Activated CD8-positive, alpha-beta memory T cell treated with anti-CD3 and anti-CD28 coated beads for 4 hours (primary cell): ENCODE data around the gene TRANK1.

Experiments
- DNase-seq, 2 donors: peaks; one replicate each; pipeline ENCODE4 v3.0.0-alpha.2; 2020; ENCODE audit warnings: low read depth in 2 of 2

The TRANK1 gene

DNA sequence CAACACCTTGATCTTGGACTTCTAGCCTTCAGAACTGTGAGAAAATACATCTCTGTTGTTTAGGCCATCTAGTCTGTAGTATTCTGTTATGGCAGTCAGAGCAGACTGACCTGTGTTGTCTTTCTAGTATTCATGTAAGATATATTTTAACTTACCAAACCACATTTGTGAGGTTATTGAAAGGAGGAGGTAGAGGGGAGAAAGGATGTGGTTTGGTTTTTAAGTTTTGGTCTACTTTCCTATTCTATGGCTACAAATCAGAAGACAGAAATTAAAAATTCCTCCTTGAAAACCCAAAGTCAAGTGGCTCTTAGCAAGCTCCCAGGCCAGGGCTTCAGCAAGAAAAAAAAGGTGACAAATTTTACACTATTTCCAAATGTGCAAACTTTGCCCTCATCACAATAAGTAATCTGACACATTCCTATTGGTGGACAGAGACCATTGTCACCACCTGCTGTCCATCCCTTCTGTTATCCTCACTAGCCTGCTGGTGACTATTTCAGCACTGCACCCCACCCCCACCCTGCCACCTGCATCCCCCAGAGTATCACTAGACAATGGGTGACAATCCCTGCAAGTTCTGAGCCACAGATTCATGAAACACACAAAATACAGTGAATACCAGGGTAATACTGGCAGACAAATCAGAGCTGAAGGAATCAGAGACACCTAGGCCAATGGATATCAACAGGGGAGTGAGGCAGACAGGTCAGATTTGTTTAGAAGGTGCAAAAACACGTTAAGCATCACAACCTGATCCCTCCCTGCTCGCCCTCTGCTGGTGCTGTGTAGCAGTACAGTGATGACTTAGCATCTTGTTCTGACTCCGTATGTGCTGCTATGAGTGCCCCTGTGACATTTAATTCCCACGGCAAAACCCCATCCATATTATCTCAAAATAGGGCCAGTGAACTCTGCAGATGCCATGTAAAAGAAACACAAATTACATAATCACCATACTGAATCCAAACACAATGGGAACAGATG lies 101.5 kb downstream of the TRANK1 start:
- DNase-seq: peak; percentile 8 to 10

GRCh38 chr3:36842275-36842674 lies 102.6 kb downstream of the TRANK1 start:
- no peak for DNase-seq

DNA sequence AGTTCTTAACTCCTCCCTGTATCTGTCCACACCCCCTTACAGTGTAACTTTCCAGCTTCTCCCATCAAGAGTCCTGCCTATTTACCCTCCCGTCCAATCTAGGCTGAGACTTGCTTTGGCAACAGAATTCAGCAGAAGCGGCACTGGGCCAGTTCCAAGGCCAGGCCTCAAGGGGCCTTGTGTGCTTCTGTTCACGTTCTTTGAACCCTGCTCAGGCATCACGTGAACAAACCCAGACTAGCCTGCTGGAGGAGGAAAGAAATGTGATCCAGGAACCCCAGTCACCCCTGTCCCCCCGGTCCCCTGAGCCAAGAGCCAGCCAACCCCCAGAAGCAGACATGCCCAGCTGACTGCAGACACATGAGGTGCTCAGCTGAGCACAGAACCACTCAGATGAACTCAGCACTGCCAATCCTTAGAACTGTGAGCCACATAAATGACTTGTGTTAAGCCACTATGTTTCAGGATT lies 104.4 kb downstream of the TRANK1 start:
- DNase-seq: no peak

GRCh38 chr3:36837089-36837488 lies 107.8 kb downstream of the TRANK1 start:
- no peak for DNase-seq

GRCh38 chr3:36833160-36833814 lies 111.6 kb downstream of the TRANK1 start:
- no peak for DNase-seq

- DNase-seq: no peak
Observed at GRCh38 chr3:36832406-36832805, 112.4 kb downstream of the TRANK1 start.

- DNase-seq: no peak
Observed at GRCh38 chr3:36827133-36827532, 117.7 kb downstream of the TRANK1 start.

DNA sequence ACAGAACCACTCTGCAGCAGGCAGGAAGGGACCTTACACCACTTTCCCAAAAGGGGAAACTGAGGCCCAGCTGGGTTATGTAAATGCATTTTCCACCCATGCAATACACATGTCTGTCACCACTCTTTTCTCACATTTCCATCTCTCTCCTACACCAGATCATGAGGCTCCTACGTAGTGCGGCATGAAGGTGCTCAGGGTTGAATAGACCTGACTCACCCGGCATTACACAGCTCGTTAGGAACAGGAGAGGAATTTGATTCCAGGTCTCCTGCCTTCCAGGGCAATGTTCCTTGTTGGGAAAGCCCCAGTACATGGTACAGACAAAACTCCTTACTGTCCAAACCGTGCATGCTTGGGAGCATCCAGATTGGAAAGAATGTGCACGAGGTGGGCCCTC lies 118.6 kb downstream of the TRANK1 start:
- no peak for DNase-seq

DNA sequence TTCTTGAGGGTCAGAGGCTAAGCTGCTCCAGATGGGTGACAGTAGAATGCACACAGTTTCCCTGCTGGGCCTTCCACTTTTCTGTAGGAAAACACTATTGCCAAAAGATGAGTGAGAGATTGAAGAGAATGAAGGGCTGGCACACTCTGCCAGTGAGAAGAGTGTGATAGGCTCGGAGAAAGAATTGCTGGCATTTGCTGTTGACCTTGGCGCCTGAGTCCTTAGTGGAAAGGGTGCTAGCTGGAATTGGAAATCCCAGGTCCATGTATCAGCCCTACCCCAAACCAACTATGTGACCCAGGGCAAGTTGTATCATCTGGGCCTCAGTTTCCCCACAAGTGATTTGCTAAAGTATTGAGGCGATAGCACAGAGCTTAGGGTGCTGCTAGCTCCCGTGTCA lies 120.4 kb downstream of the TRANK1 start:
- DNase-seq: no peak

DNA sequence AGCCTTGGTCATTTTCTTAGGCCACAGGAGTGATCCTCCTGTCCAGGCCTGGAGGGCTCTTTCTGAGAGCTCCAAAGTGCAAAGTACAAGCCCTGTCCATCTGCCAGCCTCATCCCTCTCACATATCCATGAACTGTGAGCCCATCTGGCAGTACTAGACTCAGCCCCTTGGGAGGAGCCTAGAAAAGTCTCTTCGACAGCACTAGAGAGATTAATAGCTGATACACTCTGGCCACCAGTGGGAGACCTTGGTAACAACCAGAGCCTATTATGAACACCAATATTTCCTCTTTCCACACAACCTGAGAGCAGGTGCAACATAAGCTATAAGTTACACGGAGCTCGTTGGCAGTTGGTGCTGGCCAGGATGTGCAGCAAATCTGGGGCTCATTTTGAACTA lies 121.0 kb downstream of the TRANK1 start:
- DNase-seq: no peak

GRCh38 chr3:36820083-36820482 lies 124.8 kb downstream of the TRANK1 start:
- no peak for DNase-seq

DNA sequence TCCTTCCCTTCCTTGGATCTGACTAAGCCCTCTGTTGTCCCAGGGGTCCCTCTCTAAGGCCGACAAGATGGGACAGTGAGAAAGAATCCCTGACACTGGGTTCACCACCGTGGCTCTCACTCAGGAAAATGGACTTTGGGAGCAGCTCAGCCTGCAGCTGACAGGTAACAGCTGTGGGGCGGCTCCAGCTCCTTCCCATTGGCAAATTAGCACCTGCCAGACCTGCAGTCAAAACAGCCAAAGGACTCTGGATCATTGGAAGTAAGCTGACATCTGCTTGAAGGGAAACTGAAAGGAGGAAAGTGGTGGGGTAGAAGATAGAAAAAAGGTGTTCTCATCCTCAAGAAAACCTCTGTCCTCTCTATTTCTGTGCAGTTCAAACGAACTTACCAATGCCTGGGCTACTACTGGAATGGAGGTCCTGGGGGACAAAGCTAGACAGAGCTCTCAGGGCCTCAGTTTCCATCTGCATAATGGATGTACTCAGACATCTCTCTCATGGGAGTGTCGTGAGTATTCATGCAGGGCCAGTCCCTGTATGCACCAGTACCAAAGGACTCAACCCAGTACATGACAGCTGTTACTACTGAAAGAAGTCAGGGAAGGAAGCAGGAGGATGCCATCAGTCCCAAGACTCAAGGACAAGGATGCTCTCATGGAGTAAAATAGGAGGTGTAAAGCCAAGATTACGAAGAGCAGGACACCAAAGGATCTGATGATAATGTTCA lies 126.9 kb downstream of the TRANK1 start:
- no peak for DNase-seq

DNA sequence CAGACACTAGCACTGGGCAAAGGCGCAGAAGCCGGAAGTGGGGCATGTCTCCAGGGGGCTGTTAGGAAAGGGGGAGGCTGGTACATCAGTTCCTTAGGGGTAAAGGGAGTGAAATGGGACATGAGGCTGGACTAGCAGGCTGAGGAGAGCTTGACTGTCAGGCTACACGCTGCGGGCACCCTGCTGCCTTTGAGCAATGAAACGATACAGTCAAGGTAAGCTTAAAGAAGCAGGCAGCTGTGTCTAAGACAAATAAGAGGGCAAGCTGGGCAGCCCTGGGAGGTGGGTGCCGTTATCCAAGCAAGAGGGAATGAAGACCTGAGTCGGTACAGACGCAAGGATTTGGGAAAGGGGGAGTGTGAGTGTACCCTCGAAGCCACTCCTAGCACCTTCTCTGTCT lies 129.5 kb downstream of the TRANK1 start:
- no peak for DNase-seq

- DNase-seq: no peak
Observed at GRCh38 chr3:36814776-36815175, 130.1 kb downstream of the TRANK1 start.

DNA sequence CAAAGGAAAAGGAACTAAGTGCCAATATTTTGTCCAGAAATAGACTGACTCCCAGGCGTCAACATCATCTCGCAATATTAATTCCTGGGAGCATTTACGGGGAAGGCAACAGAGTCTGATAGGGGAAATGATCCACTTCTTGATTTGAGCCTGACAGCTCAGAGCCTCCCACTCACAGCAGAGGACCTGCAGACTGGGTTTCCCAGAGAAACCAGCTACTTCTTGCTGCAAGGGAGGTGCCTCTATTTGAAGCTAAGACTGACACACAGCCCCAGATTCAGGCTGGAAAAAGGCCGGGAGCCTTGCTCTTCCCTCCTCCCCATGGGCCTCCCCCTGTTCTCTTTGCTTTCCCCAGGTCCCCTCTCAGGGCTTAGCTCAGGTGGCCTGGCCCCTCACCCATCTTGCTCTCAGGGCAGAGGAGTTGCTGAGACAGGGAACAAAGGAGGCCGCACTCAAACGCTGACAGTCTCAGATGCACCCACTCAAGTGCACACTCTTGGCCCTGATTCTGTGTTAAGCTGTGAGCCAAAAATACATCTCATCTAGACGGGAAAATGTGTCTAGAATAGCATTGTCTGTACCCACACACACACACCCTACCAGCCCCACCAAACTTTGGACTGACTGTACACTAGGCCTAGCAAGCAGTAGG lies 130.7 kb downstream of the TRANK1 start:
- DNase-seq: no peak

GRCh38 chr3:36813305-36813704 lies 131.5 kb downstream of the TRANK1 start:
- DNase-seq: no peak

- DNase-seq: no peak
Observed at GRCh38 chr3:36812240-36812639, 132.6 kb downstream of the TRANK1 start.

GRCh38 chr3:36811768-36812167 lies 133.1 kb downstream of the TRANK1 start:
- DNase-seq: no peak

GRCh38 chr3:36804295-36805055 lies 140.4 kb downstream of the TRANK1 start:
- DNase-seq: no peak

- DNase-seq: no peak
Observed at GRCh38 chr3:36803091-36803791, 141.6 kb downstream of the TRANK1 start.
